ENCODE results near the gene TP53AIP1. TPM values are rescaled to one million over a fixed set of nuclear protein-coding genes. Genes with fewer than 3 reads are reported as not detected.

The TP53AIP1 gene
- total RNA-seq, 1 donor = not detected

GRCh38 chr11:128957202-128957482 is 14.5 kb upstream of the TP53AIP1 start:
- DNase-seq (ENCODE audit: low read depth) = no peak
- no peak overlapping the region for H3K4me3 ChIP-seq (ENCODE audit: low read depth, low read length)
- TF ChIP-seq CTCF (IDR thresholded peaks at IDR 0.05; ENCODE audit: insufficient read depth, low read depth, low read length) = no peak

GRCh38 chr11:128956401-128957201 is 13.9 kb upstream of the TP53AIP1 start:
- DNase-seq (ENCODE audit: low read depth) = peak; percentile 78
- TF ChIP-seq CTCF (IDR thresholded peaks at IDR 0.05; ENCODE audit: insufficient read depth, low read depth, low read length) = peak; percentile 67
- H3K4me3 ChIP-seq (ENCODE audit: low read depth, low read length) = no peak overlapping the region

- DNase-seq (ENCODE audit: low read depth) = no peak
- no peak for TF ChIP-seq CTCF (IDR thresholded peaks at IDR 0.05; ENCODE audit: insufficient read depth, low read depth, low read length)
- no peak overlapping the region for H3K4me3 ChIP-seq (ENCODE audit: low read depth, low read length)
Measured at GRCh38 chr11:128955636-128956035, 13.0 kb upstream of the TP53AIP1 start.

- no peak for DNase-seq (ENCODE audit: low read depth)
- TF ChIP-seq CTCF (IDR thresholded peaks at IDR 0.05; ENCODE audit: insufficient read depth, low read depth, low read length) = no peak
- no peak overlapping the region for H3K4me3 ChIP-seq (ENCODE audit: low read depth, low read length)
Measured at GRCh38 chr11:128953151-128953550, 10.5 kb upstream of the TP53AIP1 start.

- H3K4me3 ChIP-seq (ENCODE audit: low read depth, low read length) = no peak overlapping the region
- peak; percentile 72 for DNase-seq (ENCODE audit: low read depth)
- TF ChIP-seq CTCF (IDR thresholded peaks at IDR 0.05; ENCODE audit: insufficient read depth, low read depth, low read length) = no peak
Measured at GRCh38 chr11:128949791-128950454, 7.3 kb upstream of the TP53AIP1 start.

DNA sequence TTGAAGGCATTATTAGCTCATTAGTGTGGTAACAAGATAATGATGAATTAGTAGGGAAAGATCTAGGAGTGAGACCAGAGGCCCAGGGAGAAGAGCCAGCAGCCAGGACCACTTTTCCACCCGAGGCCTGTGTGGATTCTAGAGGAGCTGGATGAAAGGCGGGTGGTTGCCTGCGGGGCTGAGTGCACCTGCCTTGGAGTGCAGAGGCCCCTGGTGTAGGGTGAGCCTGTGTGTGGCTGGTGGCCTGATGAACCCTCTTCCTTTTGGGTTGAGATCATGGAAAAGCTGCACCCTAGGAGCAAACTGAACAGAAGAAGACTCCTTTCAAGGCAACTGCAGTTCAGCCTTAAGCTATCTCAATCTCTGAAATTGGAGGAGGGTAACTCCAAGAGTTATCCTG is 5.9 kb upstream of the TP53AIP1 start:
- DNase-seq (ENCODE audit: low read depth) = peak; percentile 19
- no peak overlapping the region for H3K4me3 ChIP-seq (ENCODE audit: low read depth, low read length)
- peak; percentile 49 for TF ChIP-seq CTCF (IDR thresholded peaks at IDR 0.05; ENCODE audit: insufficient read depth, low read depth, low read length)

Measured in fibroblast of villous mesenchyme (primary cell).